Spinal cord (tissue), 10 donors: ENCODE results near the gene ARHGAP23. TPM values are rescaled to one million over a fixed set of nuclear protein-coding genes. Genes with fewer than 3 reads are reported as not detected.

Experiments used
- DNase-seq, 6 donors: peaks; one replicate each; pipeline versions ENCODE4 v3.0.0 to v3.0.0-alpha.2; 2013 to 2015; ENCODE audit warnings: low spot score in 6 of 6, low read depth in 4 of 6
- H3K27ac ChIP-seq: one replicate; pipeline ENCODE4 v1.5.1; 2013; ENCODE audit warnings: low read depth, low read length, control low read depth
- H3K27me3 ChIP-seq: one replicate; pipeline ENCODE4 v1.6.1; 2013; ENCODE audit warnings: low read length; ENCODE audit not compliant: control insufficient read depth, insufficient read depth
- H3K36me3 ChIP-seq: one replicate; pipeline ENCODE4 v1.6.1; 2013; ENCODE audit warnings: low read length; ENCODE audit not compliant: control insufficient read depth, insufficient read depth
- H3K4me1 ChIP-seq: one replicate; pipeline ENCODE4 v1.6.1; 2013; ENCODE audit warnings: low read length; ENCODE audit not compliant: control insufficient read depth, insufficient read depth
- H3K4me3 ChIP-seq: one replicate; pipeline ENCODE4 v1.5.1; 2013; ENCODE audit warnings: low read depth, low read length, control low read depth
- H3K9me3 ChIP-seq: one replicate; pipeline ENCODE4 v1.6.1; 2013; ENCODE audit warnings: low read length; ENCODE audit not compliant: control insufficient read depth, insufficient read depth
- WGBS: methylation state at CpG from one replicate; pipeline ENCODE4 v1.1.5; 2013; ENCODE audit warnings: missing lambda C conversion rate; ENCODE audit not compliant: insufficient coverage; 5-methylcytosine and 5-hydroxymethylcytosine counted together
- polyA plus RNA-seq, 2 donors: library from polyadenylated mRNA; unstranded; fragments of 120-200 nt; gene quantifications; one replicate each; pipeline ENCODE4 v1.2.1, GENCODE V29; 2013; ENCODE audit not compliant: insufficient read length in 2 of 2
- total RNA-seq, 2 donors: library from RNA; depleted of rRNA in 1 of 2; stranded (reverse); fragments of 120-200 nt in 1 of 2; fragments of >200 nt in 1 of 2; gene quantifications; one replicate each; pipeline versions ENCODE4 v1.2.3 to v1.2.4, GENCODE V29; 2013 to 2014
- donor health status: healthy.

ARHGAP23 gene
- total and polyA plus RNA-seq, 4 donors: 49.0 to 88.0 (median 60.8) TPM

DNA sequence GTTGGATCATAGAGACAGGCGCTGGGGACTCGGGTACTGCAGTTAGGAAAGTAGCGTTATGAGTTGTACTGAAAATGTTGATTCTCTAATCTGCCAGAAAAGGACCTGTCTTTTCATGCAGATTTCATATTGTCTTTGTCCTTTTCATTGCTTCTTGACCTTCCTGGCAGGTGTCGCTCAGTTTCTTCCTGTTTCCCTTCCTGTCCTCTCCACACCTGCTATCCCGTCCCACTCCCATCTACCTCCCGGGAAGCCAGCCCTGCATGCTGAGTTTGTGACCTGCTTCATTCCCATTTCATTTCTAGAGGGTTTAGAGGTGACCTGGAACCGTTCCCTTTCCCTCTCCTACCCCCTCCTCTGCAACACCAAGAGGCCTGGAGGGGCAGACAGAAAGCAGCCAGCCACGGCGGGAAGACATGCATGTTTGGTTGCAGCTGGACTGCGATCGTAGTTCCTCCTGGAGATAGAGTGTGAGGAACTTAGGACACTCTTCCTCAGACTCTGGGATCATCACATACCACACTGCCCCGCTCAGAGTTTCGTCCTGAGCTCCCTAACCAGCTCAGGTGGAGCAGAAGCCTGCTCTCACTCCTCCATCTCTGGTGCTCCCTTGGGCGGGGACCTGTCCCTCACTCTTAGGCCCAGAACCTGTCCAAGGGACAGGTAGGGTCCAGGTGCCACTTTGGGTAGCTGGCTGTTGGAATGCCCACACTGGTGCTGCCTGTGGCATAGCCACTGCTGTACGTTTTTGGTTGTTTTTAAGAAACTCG is 23.9 kb upstream of the ARHGAP23 start:
- no peak overlapping the region for H3K27ac ChIP-seq
- peaks cover 40% of the 10 kb centered on the region for H3K36me3 ChIP-seq
- no peaks in the 10 kb centered on the region for H3K27me3 ChIP-seq
- 82% methylated on average over 9 of the region's 16 CpGs for WGBS
- H3K4me1 ChIP-seq: peaks cover 2% of the 10 kb centered on the region
- DNase-seq: no peak
- H3K9me3 ChIP-seq: no peaks in the 10 kb centered on the region
- H3K4me3 ChIP-seq: no peak overlapping the region

DNA sequence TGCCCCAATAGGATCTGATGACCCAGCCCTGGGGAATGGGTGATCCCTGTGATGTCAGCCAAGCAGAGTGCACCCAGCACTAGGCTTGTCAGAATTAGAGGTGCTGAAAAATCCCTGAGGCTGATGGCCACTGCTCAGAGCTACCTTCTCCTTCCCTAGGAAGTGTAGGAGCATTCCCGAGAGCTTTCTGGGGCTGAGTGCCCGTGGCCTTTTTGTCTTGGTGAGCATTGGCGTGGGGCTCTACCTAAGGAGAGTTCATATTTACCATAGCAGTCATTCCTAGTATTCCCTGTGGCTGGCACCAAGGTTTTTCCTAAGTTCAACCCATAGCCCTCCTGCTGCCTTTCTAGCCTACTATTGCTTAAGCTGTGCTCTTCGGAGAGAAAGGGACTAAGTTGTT is 22.6 kb upstream of the ARHGAP23 start:
- Histone ChIP-seq H3K4me3 (no peak overlapping the region), H3K9me3 (no peaks in the 10 kb centered on the region), H3K4me1 (peaks cover 2% of the 10 kb centered on the region), H3K36me3 (peaks cover 30% of the 10 kb centered on the region), H3K27ac (no peak overlapping the region), H3K27me3 (no peaks in the 10 kb centered on the region)
- WGBS: 94% methylated on average over 3 of the region's 4 CpGs
- DNase-seq: no peak

DNA sequence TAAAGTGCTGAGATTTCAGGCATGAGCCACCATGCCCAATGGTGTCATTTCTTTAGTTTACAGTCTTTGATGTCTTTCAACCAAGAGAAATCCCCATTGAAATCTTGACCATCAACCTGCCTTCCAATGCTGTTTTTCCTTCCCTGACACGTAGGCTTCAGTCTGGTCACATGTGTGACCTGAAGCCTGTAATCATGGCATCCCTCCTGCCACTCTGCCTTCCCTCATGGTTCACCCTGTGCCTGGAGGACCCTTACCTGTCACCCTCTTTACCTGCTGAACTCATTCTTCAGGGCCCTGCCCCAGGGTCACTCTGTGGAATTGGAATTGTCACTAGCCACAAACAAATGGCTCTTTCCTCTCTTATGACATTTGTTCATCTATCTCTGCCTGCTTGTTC is 18.1 kb upstream of the ARHGAP23 start:
- Histone ChIP-seq H3K4me1 (peaks cover 13% of the 10 kb centered on the region), H3K36me3 (no peaks in the 10 kb centered on the region), H3K4me3 (no peak overlapping the region), H3K9me3 (no peaks in the 10 kb centered on the region), H3K27me3 (no peaks in the 10 kb centered on the region), H3K27ac (no peak overlapping the region)
- DNase-seq: no peak
- whole genome bisulfite sequencing: 92% methylated on average over 1 of the region's 1 CpG

DNA sequence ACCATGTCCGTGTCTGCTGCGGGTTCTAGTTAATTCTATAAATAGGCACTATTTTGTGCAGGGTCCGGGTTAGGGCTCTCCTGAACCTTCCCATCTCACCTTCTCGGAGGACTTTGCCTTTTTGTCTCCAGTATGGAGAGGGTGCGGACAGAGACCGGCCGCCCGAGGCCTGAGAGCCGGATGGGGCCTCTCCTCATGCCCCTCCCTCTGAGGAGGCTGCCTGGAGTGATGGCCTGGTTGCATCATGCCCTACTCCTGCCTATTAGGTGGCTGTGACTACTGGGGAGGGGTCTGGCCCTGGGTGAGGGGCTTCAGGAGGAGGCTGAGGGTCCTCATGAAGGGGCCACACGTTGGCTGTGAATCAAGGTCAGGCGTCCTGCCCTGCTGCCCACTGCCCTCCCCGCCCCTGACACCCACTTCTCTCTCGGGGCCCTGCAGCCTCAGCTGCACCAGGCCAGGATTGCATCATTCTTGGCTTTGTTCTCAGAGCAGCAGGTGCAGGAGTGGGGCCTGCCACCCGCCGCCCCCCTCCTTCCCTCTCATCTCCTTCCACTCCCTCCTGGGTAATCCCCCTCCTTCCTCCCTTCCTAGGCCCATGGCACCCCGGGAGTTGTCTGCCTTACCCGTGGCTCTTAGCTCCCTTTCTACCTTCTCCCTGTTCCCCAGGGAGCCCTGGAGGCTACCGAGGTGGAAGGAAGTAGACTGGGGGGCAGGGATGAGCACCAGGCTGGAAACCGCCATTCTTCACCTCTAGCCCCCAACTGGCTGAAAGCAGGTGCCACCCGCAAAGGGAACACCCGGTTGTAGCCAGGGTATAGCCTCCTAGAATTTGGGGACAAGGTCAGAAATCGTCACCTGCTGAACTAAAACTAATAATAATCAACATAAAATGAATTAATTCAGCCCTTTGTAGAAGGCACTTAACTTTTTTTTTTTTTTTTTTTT is 12.7 kb upstream of the ARHGAP23 start:
- WGBS: 27% methylated on average over 7 of the region's 22 CpGs
- no peak overlapping the region for H3K4me3 ChIP-seq
- no peaks in the 10 kb centered on the region for H3K9me3 ChIP-seq
- H3K27me3 ChIP-seq: no peaks in the 10 kb centered on the region
- H3K36me3 ChIP-seq: no peaks in the 10 kb centered on the region
- peaks cover 60% of the 10 kb centered on the region for H3K4me1 ChIP-seq
- no peak overlapping the region for H3K27ac ChIP-seq
- peak in 2 of 6 donors; percentile 66 to 86 for DNase-seq

DNA sequence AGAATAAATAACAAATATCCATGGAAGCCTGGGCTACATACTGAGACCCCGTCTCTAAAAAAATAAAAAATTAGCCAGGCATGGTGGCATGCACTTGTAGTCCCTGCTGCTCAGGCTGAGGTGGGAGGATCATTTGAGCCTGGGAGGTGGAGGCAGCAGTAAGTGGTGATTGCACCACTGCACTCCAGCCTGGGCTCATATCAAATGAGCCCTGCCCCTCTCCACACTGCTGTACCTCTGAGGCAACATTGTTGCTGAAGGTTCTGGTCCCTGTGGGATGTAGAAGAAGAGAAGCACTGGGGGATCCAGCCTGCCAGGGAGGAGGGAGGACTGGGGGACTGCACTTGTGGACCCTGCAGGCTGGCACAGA is 11.4 kb upstream of the ARHGAP23 start:
- WGBS: no CpG with 5 or more reads among the region's 1 CpG

DNA sequence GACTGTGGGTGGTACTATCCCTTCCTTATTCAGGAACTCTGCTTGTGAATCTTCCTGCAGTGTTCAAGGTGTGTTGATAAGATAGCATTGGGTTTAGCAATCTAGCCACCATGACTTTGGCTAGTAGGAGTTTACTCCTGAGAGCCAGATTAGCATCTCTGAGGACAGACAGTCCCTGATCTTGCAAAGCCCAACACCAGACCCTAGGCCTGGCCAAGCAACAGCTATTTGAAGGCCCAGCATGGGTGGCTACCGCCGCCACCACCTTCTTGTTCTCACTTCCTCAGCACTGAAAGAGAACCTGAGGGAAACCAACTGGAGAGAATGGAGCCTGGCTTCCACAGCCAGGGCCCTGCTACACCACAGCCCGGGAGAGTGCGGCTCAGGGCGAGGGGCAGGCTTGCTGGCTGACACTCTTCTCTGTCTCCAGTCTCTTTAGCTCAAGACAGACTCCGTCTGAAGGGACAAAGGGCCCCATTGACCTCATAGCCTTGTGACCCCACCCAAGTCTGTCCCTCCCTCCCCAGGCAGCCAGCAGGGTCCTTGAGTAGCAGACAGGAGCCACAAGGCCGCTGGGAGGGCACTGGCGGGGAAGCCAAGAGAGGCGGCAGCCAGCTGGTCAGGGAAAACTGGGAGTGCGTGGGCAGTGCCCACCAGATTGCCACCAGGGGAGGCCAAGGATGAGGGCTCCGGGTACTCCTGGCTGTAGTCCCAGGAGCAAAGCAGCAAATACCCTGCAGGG is 10.9 kb upstream of the ARHGAP23 start:
- no peaks in the 10 kb centered on the region for H3K27me3 ChIP-seq
- 39% methylated on average over 10 of the region's 11 CpGs for WGBS
- no peaks in the 10 kb centered on the region for H3K36me3 ChIP-seq
- no peak overlapping the region for H3K4me3 ChIP-seq
- H3K4me1 ChIP-seq: peaks cover 79% of the 10 kb centered on the region
- peak overlapping the region; percentile 73 for H3K27ac ChIP-seq
- H3K9me3 ChIP-seq: no peaks in the 10 kb centered on the region
- no peak for DNase-seq

More for the DNA sequence above, 11.4 kb upstream of the ARHGAP23 start:
- no peaks in the 10 kb centered on the region for H3K36me3 ChIP-seq
- H3K9me3 ChIP-seq: no peaks in the 10 kb centered on the region
- H3K4me1 ChIP-seq: peaks cover 73% of the 10 kb centered on the region
- DNase-seq: no peak
- no peak overlapping the region for H3K4me3 ChIP-seq
- H3K27ac ChIP-seq: no peak overlapping the region
- no peaks in the 10 kb centered on the region for H3K27me3 ChIP-seq

DNA sequence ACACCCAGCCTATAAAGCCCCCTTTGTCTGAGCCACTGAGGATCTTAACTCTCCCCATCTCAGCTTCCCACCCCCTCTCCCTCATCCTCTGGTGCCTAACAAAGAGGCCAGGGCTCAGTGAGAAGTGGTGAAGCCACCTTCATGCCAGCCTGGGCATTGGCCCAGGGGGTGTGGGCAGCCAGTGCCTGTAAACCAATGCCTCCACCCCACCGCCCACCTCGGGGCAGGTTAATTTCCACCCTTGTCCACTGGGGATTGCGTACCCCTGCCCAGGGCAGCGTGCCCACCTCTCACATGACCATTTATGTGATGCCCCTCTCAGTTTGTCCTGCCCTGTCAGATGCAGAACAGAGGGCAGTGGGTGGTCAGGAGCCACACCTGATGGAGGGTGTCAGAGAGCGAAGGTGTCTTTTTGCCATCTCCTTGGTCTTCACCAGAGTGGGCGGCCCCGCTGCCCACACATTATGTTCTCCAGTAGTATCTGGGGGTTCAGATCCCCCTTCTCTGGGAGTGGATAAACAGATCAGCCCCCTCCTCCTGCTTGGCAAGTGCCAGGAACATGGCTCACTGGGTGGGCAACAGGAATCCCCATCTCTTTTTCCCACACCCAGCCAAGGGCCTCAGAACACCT is 10.1 kb upstream of the ARHGAP23 start:
- no peaks in the 10 kb centered on the region for H3K9me3 ChIP-seq
- peak overlapping the region; percentile 35 for H3K4me3 ChIP-seq
- H3K4me1 ChIP-seq: peaks cover 86% of the 10 kb centered on the region
- peak in 2 of 6 donors; percentile 23 to 72 for DNase-seq
- H3K27ac ChIP-seq: peak overlapping the region; percentile 73
- H3K27me3 ChIP-seq: no peaks in the 10 kb centered on the region
- 61% methylated on average over 6 of the region's 7 CpGs for WGBS
- no peaks in the 10 kb centered on the region for H3K36me3 ChIP-seq

DNA sequence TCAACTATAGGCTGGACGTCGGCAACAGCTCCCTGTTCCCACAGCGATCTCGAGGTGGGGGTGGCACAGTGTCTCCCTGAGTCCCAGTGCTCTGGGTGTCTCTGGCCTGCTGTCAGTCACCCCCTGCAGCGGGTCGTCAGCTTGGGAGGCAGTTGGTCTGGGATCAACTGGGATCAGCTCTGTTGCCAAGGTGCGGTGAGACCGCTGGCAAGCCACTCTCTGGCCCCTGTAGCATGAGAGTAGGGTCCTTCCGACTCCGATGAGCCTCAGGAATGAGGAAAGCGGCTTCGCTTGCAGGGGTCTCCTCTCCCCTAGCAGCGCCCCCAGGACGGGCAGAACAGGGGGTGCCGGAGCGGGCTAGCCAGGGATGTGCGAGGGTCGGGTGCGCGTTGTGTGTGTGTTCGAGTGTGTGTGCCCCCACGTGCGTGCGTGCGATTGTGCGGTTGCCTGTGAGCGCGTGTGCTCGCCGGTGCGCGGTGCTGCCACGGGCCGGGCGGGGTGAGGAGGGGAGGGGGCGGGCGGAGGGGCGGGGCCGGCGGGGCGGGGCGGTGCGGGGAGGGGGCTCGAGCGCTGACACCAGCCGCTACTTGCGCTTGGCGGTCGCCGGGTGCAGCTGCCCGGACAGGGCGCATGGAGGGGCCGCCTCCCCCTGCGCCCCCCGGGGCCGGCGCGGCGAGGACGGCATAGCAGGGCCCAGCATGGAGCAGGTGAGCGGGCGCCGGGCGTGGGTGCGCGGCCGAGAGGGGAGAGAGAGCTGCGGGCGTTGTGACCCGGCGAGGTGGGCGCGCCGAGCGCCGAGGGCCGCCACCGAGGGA is 9.4 kb upstream of the ARHGAP23 start:
- peak overlapping the region; percentile 35 for H3K4me3 ChIP-seq
- DNase-seq: peak in 2 of 6 donors; percentile 67 to 77
- no peaks in the 10 kb centered on the region for H3K9me3 ChIP-seq
- H3K4me1 ChIP-seq: peaks cover 82% of the 10 kb centered on the region
- no peak overlapping the region for H3K27ac ChIP-seq
- H3K36me3 ChIP-seq: no peaks in the 10 kb centered on the region
- no peaks in the 10 kb centered on the region for H3K27me3 ChIP-seq
- 2% methylated on average over 45 of the region's 78 CpGs for WGBS
